Caki2 (cell line): Measurements from ENCODE around the gene NPC1L1. TPM values are rescaled to one million over a fixed set of nuclear protein-coding genes. Genes with fewer than 3 reads are reported as not detected.

Experiments used
- DNase-seq: peaks from one replicate; pipeline ENCODE4 v3.0.0-alpha.2; 2015; ENCODE audit warnings: low read depth
- in situ Hi-C: cut with HindIII; loops from 2 replicates; pipeline ENCODE4 v1.10.0; 2016; ENCODE audit warnings: low sequenced_read_pairs, low pct_unique_long_range_greater_than_20kb, mixed read lengths
- total RNA-seq: library from RNA; depleted of rRNA; stranded (reverse); fragments of >200 nt; shearing (Covaris generic); gene quantifications from 2 replicates; pipeline ENCODE4 v1.2.3, GENCODE V29; 2014; ENCODE audit warnings: low replicate concordance

NPC1L1 gene
- total RNA-seq, 1 experiment from 2014 or later, result not detected

DNA sequence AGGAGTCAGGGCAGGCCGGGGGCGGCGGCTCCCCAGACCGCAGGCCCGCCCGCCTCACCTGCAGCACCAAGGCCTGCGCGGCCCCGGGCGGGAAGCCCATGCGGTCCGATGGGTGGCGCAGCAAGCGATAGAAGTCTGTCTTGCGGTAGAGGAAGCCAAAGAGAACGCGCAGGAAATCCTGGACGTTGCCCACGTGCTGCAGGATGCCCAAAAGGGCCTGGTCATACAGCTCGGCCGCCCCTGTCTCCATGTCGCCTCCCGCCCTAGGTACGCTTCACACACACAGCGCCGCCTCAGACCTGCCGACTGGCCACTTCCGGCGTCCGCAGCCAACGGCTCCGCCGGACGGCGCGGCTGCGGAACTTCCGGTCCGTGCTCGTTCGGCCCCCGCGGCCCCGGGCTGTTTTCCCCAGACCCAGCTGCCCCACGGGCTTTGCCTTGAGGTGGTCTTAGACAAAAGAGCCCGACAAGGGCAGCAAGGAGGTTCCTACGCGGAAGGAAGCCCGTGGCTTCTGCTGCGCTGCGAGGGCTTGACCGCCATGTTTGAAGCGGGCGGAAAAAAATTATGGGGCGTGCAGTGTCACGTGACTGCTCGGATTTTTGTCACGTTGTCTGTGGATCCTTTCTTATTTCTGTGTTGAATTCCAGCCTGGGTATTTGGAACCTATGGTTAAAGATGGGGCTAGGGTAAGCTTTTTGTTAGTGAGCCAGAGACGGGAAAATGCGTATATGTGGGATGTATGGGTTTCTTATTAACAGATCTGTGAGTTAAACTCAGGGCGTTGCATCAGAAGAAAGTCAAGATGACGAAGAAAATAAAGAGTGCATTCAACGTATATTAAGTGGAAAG is 50.6 kb downstream of the NPC1L1 start, which contains the start of gene NUDCD3:
Gene NUDCD3 (minus strand): TSS at position 308 of the 850 bp plus-strand sequence. CDS start 58 bp downstream, at position 250.
- in situ Hi-C loops, result no loop called here

DNA sequence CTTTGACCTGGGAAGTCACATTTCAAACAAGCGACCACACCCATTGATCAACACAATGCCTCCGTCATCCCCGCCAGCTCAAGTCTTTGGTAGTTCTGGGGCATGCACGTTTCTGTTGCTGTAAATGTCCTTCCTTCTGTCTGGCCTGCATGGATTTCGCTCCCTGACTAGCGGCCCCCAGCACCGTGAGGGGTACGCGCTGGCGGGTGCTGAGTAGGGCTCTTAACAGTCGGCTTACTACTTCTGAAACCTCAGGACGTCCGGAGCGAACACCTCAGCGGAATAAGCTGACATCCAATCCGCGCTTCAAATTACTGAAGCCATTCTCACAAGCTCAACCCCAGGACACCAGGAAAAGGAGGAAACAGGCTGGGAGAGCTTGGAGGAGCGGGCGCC is 51.2 kb downstream of the NPC1L1 start:
- in situ Hi-C loops, result no loop called here
- DNase-seq, result no peak

More for the DNA sequence above, 50.6 kb downstream of the NPC1L1 start, which contains the start of gene NUDCD3:
- peak; percentile 91 for DNase-seq

DNA sequence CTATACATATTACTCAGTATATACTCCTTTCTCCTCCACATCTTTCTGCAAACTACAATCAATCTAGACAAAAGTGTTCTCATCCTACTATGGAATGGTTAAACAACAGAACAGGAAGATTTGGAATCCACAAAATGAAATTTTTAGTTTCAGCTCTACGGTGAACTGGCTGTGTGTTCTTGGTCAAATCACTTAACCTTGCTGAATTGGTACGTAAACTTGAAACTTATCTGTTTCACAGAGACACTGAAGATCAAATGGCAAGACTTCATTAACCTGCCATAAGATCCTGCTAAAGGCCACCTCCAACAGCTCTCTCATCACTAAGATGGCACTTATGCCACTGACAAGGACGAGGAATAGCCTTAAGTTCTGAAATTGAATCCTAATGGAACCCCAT is 52.2 kb downstream of the NPC1L1 start:
- DNase-seq, result no peak
- in situ Hi-C loops, result no loop called here

DNA sequence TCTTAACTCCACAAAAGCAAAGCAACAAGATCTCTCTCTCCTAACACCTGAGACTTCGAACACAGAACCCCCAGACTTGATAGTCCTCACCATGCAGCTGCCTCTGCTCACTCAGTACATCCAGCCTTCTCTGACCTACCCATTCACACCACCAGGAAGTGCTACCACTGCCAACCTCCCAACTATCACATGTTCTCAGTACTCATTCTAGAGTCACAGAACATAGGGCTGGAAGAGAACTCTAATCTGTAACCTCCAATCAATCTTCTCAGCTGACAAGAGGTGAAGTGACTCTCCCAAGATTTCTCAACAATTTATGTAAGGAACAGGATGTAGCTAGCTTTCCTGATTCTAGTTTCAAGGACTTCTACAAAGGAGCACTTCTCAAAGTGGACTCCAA is 54.4 kb downstream of the NPC1L1 start:
- in situ Hi-C loops, result no loop called here

DNA sequence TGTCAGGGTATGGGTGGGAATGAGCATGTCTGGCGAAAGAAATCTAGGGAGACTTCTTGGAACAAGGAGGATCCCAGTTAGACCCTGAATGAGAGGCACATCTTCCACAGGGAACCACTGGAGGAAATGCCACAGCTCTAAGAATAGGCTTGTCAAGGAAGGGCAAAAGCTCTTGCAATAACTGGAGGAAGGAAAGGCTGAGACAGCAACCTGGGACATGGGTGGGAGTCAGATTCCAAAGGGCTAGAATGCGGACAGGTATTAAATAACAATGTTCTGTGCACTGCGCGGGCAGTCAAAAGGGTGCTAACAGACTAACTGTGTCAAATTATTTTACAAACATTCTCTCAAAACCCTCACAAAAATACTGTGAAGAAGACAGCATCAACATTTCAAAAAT is 55.1 kb downstream of the NPC1L1 start:
- no peak for DNase-seq
- in situ Hi-C loops, result no loop called here

More for the DNA sequence above, 54.4 kb downstream of the NPC1L1 start:
- DNase-seq, result peak; percentile 46

DNA sequence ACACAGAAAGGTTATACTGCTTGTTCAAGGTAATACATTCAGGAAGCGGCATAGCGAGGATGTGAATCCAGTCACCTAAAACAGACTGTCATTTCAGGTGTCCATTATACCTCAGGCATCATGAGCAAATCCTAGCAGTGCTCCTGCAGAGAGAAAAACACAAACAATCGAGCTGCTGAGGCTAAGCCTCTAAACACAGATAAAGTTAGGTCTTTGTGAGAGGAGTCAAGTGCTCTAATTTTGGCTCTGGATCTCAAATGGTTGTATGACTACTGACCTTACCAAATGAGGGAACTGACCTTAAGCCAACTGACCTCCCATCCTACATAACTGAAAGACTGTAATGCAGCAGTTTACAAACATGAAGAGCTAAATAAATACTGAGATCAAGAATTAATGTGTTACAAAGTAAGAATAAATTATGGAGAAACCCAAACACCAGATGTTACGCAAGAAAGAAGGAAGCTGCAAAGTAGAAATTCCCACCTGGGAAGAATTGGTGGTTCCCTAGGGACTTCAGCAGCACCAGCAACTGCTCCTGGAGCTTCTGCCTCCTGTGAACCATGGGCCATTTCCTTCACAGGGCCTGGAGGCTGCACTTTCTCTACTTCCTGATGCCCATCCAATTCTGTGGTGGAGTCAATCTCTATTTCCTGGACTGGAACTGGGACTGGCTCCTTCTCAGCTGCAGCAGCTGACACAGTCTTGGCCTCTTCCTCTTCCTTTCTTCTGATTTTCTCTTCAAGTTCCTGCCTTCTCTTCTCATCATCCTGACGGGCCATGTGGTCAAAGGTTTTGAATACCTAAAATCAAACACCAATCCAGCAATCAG is 56.4 kb downstream of the NPC1L1 start:
- in situ Hi-C loops, result no loop called here

DNA sequence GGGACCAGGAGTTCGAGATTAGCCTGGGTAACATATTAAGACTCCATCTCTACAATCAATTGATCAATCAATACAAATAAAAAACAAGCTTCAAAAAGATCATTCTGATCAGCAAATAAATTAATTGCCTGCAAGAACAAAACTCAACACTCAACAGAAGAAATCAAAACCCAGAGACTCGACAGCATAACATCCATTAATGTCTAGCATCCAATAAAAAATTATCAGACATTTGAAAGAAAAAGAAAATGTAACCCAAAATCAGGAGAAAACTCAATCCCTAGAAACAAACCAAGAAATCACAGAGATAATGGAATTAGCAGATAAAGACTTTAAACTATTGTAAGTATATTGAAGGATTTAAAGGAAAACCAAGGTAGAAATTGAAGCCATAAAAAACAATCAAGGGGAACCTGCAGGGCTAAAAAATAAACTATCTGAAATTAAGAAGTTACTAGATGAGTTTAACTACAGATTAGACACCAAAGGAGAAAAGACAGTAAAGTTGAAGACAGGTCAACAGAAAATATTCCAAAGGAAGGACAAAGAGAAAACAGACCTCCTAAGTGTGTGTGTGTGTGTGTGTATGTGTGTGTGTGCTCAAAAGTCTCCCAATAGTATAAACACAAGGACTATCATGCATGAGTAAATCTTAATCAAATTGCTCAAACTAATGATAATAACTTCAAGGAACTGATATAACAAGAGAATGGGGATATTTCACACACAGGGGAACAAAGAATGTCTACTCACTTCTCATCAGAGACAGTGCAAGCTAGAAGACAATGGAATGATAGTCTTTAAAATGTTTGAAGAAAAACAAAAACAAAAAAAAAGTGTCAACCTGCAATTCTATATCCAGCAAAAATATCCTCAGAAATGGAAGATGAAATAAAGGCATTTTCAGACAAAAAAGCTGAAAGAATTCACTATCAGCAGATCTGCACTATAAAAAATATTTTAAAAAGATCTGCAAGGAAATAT is 58.3 kb downstream of the NPC1L1 start:
- DNase-seq, result no peak
- in situ Hi-C loops, result no loop called here

More for the DNA sequence above, 56.4 kb downstream of the NPC1L1 start:
- no peak for DNase-seq

DNA sequence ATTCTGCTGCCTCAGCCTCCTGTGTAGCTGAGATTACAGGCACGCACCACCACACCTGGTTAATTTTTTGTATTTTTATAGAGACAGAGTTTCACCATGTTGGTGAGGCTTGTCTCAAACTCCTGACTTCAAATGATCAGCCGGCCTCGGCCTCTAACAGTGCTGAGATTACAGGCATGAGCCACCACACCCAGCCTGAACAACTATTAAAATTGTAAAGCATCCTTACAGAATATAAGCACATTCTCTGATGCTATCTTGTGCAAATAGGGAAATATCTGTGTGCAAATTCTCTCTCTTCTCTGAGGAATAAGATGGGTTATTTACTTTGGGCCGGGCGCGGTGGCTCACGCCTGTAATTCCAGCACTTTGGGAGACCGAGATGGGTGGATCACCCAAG is 63.2 kb downstream of the NPC1L1 start:
- no peak for DNase-seq
- in situ Hi-C loops, result no loop called here

DNA sequence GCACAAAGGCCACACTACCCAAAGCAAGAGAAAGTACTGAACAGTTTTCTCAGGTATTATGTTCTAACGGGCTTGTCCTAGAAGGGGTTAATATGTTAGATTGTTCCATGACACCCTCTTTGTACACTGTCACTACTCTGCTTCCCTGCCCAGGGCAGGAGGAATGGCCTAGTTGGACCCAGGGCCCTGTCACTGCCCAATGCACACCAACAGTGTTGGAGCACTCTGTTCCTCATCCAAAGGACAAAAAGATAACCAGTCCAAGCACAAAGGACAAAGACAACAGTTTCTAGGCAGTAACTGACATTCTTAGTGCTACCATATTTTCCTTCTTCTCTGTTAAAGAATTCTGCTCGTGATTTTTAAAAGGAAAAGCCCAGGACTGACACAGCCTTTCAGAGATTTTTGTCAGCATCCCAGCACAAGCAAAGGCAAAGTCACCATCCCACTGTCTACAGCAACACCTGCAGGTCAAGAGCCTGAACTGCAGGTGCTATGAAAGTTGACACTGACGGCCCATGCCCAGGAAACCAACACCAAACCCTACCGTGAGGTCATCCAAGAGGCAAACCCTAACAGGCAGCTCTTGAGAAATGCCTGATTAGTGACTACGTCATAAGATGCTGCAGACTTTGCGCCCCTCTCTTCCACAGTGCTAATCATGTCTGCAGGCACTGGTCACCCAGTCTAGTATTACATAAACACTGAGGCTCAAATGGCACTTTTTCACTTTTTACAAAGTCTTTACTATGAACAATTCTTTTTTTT is 63.9 kb downstream of the NPC1L1 start:
- in situ Hi-C loops, result no loop called here
- peak; percentile 81 for DNase-seq

DNA sequence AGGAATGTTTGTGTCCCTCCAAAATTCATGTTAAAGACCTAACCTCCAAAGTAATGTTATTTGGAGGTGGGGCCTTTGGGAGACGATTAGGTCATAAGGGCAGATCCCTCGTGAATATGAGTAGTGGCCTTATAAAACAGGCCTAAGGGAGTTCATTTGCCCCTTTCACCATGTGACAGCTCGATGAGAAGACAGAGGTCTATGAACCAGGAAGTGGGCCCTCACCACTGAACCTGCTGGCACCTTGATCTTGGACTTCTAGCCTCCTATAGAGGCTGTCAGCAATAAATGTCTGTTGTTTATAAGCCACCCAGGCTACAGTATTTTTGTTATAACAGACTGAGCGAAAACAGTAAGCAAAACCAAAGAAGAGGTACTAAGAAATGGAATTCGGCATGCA is 64.8 kb downstream of the NPC1L1 start:
- in situ Hi-C loops, result no loop called here
- DNase-seq, result no peak

DNA sequence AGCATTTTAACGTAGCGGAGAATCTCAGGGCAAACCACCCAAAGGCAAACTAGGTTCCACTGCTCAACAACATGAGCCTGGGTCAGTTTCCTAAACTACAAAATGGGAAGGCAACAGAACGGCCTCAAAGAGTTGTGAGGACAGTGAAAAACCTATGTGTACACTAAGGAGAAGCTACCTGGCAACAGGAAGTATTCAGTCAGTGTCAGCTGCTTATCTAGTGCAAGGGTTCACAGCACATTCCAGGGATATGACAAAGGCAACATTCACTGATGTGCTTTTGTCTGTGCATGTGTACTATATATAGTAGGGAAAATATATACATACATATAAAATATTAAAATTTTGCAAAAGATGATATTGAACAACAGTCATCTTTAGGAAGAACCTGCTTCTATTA is 67.8 kb downstream of the NPC1L1 start:
- no peak for DNase-seq
- in situ Hi-C loops, result no loop called here

DNA sequence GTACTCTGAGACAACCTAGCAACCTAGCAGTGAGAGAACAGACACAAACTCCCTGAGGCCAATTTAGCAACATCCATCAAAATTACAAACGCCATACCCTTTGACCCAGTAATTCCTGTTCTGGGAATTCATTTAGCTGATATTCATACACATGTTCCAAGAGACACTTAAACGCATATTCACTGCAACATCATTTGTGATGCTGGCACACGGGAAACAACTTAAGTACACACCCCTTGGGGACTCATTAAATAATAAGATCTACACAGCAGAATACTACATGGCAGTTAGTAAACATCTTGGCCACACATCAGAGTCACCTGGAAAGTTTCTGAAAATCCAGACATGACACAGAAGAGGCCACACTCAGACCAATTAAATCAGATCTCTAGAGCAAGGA is 68.3 kb downstream of the NPC1L1 start:
- in situ Hi-C loops, result no loop called here
- no peak for DNase-seq

DNA sequence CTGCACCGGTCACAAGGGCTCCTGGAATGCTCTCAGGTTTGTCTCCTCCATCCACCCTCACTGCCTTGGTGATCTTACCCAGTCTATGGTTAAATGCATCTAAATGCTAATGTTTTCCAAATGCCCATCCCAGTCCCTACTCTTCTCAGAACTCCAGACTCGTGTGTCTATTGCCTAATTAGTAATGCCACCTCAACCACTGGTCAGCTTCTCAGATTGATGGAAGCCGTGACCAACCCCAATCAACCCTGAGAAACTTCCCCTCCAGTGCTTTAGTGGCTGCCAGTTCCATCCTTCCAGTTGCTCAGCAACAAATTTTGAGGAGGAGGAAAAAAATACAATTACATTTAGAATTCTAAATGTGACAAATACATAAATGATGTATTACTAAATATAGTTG is 69.3 kb downstream of the NPC1L1 start:
- no peak for DNase-seq
- in situ Hi-C loops, result no loop called here

DNA sequence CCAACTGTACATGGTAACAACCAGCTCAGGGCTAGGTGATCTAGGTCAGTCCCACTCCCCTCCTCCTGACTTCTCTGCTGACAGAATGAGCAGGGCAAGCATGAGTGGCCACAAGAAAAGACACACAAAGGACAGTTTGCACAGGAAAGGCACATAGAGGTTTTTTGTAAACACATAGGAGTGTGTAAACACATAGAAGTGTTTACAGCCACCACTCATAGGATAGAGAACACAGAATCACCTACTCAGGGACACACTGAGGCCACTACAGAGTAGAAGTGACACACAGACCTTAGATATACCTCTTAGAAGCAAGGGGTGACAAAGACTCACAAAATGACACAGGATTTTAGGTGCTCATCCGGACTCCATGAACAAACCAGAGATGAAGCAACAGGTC is 69.7 kb downstream of the NPC1L1 start:
- DNase-seq, result no peak
- in situ Hi-C loops, result no loop called here

DNA sequence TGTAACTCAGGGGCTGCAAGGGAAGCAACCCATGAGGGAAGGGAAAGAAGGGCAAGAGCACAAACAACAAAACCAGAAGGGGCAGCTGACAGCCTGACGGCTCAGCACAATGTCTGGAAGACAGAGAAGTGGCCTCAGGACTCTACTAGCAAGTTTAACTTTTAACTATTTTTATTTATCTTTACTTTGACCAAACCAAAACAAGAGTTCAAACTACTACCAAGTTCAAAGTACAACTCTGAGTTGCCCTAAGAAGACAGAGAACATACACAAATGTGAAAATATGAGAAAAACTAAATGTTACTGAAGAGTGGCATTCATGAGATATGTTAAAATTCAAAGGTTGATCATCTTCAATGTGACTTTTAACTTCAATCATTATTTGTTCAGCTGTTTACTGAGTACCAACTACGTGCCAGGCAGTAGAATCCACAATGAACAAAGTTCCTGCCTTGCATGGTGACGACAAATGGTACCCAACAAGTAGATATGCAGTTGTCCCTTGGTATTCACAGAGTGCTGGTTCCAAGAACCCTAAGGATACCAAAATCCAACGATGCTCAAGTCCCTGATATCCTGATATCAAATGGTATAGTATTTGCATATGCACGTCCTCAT is 70.4 kb downstream of the NPC1L1 start:
- in situ Hi-C loops, result no loop called here

DNA sequence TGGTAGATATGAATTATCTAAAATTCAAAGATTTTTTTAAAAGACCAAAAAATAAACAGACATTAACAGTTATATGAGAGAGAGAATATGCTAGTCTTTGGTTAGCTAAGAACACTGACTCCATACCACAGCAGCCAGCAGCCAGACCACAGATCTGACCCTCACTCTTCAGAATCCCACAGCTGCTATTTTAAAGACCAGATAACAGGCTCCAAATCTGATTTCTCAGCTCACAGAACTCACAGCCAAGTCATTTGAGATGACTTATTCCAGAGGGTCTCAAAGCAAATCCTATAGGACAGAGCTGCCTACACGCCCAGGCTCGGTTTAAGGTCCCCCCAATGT is 71.0 kb downstream of the NPC1L1 start:
- in situ Hi-C loops, result no loop called here

More for the DNA sequence above, 70.4 kb downstream of the NPC1L1 start:
- no peak for DNase-seq

DNA sequence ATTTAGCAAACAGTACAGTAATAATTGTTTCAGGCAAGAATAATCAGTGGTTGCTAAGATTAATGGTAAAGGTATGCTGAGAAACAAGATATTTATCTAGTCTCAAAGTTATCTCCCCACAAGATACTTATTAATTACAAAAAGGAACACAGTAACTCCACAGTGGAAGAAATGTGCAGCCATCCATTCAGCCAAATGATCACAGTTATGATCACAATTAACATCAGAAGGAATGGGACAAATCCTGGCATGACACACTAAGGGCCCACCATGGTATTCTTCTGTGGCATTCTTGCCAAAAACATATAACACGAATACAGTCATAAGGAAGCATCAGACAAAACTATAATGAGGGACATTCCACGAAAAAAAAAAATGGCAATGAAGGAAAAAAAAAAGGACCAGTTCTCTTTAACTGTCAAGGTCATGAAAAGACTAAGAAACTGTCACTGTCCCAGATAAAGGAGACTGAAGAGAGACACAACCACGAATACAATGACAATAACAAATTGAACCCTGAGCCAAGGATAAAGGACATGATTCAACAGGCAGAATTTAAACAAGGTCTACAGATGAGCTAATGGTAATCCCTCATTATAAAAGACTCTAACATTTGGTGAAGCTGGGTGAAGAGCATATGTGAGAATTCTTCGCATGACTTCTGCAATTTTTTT is 71.5 kb downstream of the NPC1L1 start:
- in situ Hi-C loops, result no loop called here
- DNase-seq, result peak; percentile 65

More for the DNA sequence above, 71.0 kb downstream of the NPC1L1 start:
- DNase-seq, result no peak
